Osteocyte (in vitro differentiated cells): Measurements from ENCODE around the gene C10orf143. TPM values are rescaled to one million over a fixed set of nuclear protein-coding genes. Genes with fewer than 3 reads are reported as not detected.

ENCODE experiments used
- DNase-seq: peaks from one replicate; pipeline ENCODE4 v3.0.0; 2021; ENCODE audit warnings: mixed read lengths; ENCODE audit not compliant: unreplicated experiment; ENCODE audit errors: extremely low spot score
- H3K27ac Mint-ChIP-seq: one replicate; pipeline ENCODE4 v1.8.0; 2021; ENCODE audit warnings: mild to moderate bottlenecking, mixed read lengths; ENCODE audit not compliant: unreplicated experiment
- H3K27me3 Mint-ChIP-seq: one replicate; pipeline ENCODE4 v1.8.0; 2021; ENCODE audit warnings: mixed read lengths; ENCODE audit not compliant: unreplicated experiment
- H3K36me3 Mint-ChIP-seq: one replicate; pipeline ENCODE4 v1.8.0; 2021; ENCODE audit warnings: mixed read lengths; ENCODE audit not compliant: unreplicated experiment
- H3K4me1 Mint-ChIP-seq: one replicate; pipeline ENCODE4 v1.8.0; 2021; ENCODE audit warnings: mixed read lengths; ENCODE audit not compliant: unreplicated experiment
- H3K4me3 Mint-ChIP-seq: one replicate; pipeline ENCODE4 v1.8.0; 2021; ENCODE audit warnings: mild to moderate bottlenecking, moderate library complexity, mixed read lengths; ENCODE audit not compliant: unreplicated experiment
- H3K9me3 Mint-ChIP-seq: one replicate; pipeline ENCODE4 v1.8.0; 2021; ENCODE audit warnings: mixed read lengths; ENCODE audit not compliant: unreplicated experiment
- total RNA-seq: library from RNA; stranded (reverse); gene quantifications from 2 replicates; pipeline ENCODE4 v1.2.1, GENCODE V29; 2021
- TF ChIP-seq, protein P1 (sequence below): fragments of 200-600 bp; sonication (generic); IDR thresholded peaks from 2 replicates; pipeline ENCODE4 v1.5.0; 2021; ENCODE audit warnings: antibody characterized with exemption, mild to moderate bottlenecking, moderate library complexity

The C10orf143 gene
- total RNA-seq, 1 donor from 2014 or later = 4.1 TPM

DNA sequence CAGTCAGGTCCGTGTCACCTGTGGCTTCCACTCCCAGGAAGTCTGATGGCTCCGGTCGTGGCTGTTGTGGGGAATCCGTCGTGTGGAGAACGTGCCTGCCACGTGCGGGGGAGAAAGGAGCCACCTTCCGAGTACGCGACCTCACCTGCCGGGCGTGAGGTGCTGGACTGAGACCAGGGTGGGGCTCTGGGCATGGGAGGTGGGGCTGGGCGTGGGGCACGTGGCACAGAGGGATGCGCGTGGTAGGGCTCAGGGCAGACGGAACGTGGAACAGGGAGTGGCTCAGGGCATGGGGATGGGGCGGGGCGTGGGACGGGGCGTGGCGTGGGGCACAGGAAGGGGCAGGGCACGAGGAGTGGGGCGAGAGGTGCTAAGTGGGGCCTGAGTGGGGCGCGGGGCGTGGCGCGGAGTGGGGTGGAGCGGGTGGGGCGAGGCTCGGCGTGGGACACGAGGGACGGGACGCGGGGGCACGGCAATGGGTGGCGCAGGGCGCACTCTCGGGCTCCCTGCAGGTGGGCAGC is 64.8 kb downstream of the C10orf143 start:
- Mint-ChIP-seq H3K4me1 (no peaks in the 10 kb centered on the region), H3K9me3 (peaks cover 8% of the 10 kb centered on the region), H3K36me3 (no peaks in the 10 kb centered on the region), H3K27me3 (no peaks in the 10 kb centered on the region), H3K4me3 (no peak overlapping the region), H3K27ac (no peak overlapping the region)
- TF ChIP-seq, protein P1, sequence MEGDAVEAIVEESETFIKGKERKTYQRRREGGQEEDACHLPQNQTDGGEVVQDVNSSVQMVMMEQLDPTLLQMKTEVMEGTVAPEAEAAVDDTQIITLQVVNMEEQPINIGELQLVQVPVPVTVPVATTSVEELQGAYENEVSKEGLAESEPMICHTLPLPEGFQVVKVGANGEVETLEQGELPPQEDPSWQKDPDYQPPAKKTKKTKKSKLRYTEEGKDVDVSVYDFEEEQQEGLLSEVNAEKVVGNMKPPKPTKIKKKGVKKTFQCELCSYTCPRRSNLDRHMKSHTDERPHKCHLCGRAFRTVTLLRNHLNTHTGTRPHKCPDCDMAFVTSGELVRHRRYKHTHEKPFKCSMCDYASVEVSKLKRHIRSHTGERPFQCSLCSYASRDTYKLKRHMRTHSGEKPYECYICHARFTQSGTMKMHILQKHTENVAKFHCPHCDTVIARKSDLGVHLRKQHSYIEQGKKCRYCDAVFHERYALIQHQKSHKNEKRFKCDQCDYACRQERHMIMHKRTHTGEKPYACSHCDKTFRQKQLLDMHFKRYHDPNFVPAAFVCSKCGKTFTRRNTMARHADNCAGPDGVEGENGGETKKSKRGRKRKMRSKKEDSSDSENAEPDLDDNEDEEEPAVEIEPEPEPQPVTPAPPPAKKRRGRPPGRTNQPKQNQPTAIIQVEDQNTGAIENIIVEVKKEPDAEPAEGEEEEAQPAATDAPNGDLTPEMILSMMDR = no peak
- no peak for DNase-seq

DNA sequence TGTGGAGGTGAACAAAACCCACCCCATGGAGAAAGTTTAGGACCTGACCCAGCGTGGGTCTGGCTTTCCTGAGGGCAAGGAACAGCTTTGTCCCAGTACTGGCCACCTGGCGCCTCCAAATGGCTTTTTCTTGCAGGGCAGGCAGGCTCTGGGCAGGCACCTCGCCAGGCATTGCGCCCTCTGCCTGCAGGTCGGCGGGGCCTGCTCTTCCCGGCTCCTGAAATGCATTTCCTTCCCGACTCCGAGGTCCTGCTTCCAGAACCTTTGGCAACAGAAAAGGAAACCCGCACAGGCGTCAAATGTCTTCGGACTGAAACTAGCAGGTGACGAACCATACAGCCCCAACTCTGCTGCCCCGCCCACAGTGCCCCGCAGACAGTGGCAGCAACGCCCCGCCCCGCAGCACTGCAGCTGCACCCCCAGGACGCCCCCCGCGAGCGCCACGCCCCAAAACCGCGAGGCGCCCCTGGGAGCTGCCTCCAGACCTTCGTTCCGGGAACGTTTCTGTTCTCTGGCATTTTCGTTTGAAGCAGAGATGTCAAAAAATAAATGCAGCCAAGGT is 65.5 kb downstream of the C10orf143 start:
- peaks cover 6% of the 10 kb centered on the region for H3K9me3 Mint-ChIP-seq
- H3K4me1 Mint-ChIP-seq = no peaks in the 10 kb centered on the region
- H3K36me3 Mint-ChIP-seq = no peaks in the 10 kb centered on the region
- no peak for DNase-seq
- TF ChIP-seq, protein P1 = no peak
- H3K27me3 Mint-ChIP-seq = no peaks in the 10 kb centered on the region
- no peak overlapping the region for H3K27ac Mint-ChIP-seq
- H3K4me3 Mint-ChIP-seq = no peak overlapping the region

DNA sequence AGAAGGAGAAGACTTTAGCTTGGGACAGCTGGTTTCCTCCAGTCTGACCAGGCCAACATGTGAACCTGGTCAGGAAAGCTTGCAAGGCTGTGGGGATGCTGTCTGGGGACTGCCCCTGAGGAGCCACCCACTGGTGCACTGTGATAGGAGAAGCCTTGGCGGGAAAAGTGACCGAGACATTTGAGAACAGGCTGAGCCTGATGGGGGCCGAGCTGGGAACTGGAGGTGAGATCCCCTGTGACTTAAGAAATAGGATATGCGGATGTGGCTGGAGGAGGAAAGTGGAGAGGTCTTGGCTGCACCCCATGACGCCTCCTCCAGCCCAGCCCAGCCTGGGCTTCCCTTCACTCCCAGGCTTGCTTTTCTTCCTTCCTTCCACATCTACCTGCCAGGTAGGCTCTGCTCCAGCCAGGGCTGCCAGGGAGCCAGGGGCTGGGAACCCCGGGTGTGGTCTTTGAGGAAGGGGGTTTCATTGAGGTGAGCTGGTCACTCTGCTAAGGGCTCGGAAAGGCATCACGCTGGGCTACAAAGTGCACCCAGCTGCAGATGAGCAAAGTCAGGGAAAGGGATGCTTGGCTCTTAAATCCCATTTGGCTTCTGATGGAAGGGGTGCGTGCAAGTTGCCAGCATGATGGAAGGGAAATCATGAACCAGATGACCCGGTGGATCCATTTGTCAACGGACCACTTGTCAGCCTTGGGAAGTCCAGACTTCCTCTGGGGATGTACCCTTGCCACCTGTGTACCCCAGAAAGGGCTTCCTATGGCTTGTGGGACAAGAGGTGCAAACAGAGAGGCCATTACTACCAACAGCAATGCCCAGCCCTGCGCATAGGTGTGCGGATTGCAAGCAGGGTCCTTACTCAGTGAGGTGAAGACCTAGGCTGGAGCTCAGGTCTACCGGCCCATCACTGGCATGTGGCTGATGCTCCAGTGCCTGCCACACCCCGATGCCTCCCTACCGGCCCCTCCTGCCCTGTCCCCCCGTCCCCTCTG is 66.3 kb downstream of the C10orf143 start:
- Mint-ChIP-seq H3K36me3 (no peaks in the 10 kb centered on the region), H3K27ac (no peak overlapping the region), H3K27me3 (no peaks in the 10 kb centered on the region), H3K4me3 (no peak overlapping the region), H3K4me1 (no peaks in the 10 kb centered on the region), H3K9me3 (no peaks in the 10 kb centered on the region)
- no peak for DNase-seq
- TF ChIP-seq, protein P1 = no peak

DNA sequence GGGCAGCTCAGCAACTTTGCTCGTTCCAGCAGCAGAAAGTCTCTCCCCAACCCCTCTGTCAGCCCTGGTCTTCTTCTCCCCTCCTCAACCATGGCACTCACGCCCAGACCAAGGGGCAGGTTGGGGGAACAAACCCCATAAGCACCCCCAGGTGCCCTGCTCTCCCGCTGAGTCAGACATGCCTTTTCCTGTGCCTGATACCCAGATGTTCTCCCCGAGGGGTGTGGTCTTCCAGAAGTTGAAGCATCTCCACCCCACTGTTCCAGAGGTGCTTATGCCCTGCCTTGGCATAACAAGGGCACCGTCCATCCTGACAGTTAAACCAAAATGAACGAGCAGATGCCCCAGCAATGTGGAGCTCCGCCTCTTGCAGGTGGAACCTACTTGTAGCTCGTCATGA is 67.1 kb downstream of the C10orf143 start:
- no peak overlapping the region for H3K27ac Mint-ChIP-seq
- H3K9me3 Mint-ChIP-seq = no peaks in the 10 kb centered on the region
- H3K27me3 Mint-ChIP-seq = no peaks in the 10 kb centered on the region
- DNase-seq = no peak
- H3K4me1 Mint-ChIP-seq = no peaks in the 10 kb centered on the region
- TF ChIP-seq, protein P1 = no peak
- H3K4me3 Mint-ChIP-seq = no peak overlapping the region
- no peaks in the 10 kb centered on the region for H3K36me3 Mint-ChIP-seq

DNA sequence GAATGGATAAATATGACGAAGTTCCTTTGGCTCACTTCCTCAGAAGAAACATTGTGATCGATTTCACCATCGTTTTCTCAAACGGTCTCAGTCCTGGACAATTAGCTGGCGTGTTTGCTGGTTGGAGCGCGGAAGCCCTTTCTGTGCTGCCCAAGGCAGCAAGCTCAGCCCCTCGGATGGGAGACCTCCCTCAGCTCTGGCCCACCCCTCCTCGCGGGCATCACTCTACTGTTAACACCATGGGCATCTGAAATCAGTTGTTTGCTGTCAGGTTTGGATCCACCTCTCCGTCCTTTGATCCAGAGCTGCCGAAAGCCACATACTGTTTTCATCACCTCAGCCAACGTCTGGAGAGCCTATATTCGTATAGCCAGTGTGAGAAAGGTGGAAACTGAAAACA is 68.2 kb downstream of the C10orf143 start:
- H3K4me3 Mint-ChIP-seq = no peak overlapping the region

More for the DNA sequence above, 68.2 kb downstream of the C10orf143 start:
- TF ChIP-seq, protein P1 = no peak
- Mint-ChIP-seq H3K27ac (no peak overlapping the region), H3K27me3 (no peaks in the 10 kb centered on the region), H3K36me3 (no peaks in the 10 kb centered on the region), H3K4me1 (no peaks in the 10 kb centered on the region), H3K9me3 (no peaks in the 10 kb centered on the region)
- no peak for DNase-seq
